Activated naive CD4-positive, alpha-beta T cell treated with anti-CD3 and anti-CD28 coated beads for 36 hours (primary cell): ENCODE data around the gene IFRD1. TPM values are rescaled to one million over a fixed set of nuclear protein-coding genes. Genes with fewer than 3 reads are reported as not detected.

Experiments used
- CTCF ChIA-PET: fragments of 350-600 bp; sonication (Branson Sonifier 250); formaldehyde crosslinking; loops from one replicate; lab custom pipeline; 2021; ENCODE audit warnings: antibody characterized with exemption; lab: Charles Lee
- DNase-seq: peaks from one replicate; pipeline ENCODE4 v3.0.0-alpha.2; 2020
- H3K27ac Mint-ChIP-seq: one replicate; pipeline ENCODE4 v1.8.0; 2021; ENCODE audit warnings: mild to moderate bottlenecking, mixed read lengths
- H3K27me3 Mint-ChIP-seq: one replicate; pipeline ENCODE4 v1.8.0; 2021; ENCODE audit warnings: low read depth, mixed read lengths
- H3K36me3 Mint-ChIP-seq: one replicate; pipeline ENCODE4 v1.8.0; 2021; ENCODE audit warnings: low read depth, mixed read lengths
- H3K4me1 Mint-ChIP-seq: one replicate; pipeline ENCODE4 v1.8.0; 2021; ENCODE audit warnings: low read depth, mixed read lengths
- H3K4me3 Mint-ChIP-seq: one replicate; pipeline ENCODE4 v1.8.0; 2021; ENCODE audit warnings: mild to moderate bottlenecking, moderate library complexity, mixed read lengths
- H3K9me3 Mint-ChIP-seq: one replicate; pipeline ENCODE4 v1.8.0; 2021; ENCODE audit warnings: mixed read lengths
- intact Hi-C: fragments of 100-400 bp; cut with micrococcal nuclease; formaldehyde crosslinking; loops from one replicate; pipeline ENCODE4 v1.15.1; 2023
- total RNA-seq, 2 experiments: library from RNA; stranded (reverse); gene quantifications; one replicate each; pipeline ENCODE4 v1.2.3, GENCODE V29; 2021

IFRD1 gene
- total RNA-seq, 2 experiments from 2014 or later: 47.3 to 50.5 TPM

- peak; percentile 23 for DNase-seq
- intact Hi-C loops: loop anchor here (1.0 kb wide), 1 partner anchor 28 kb away; the partner anchor contains the start of gene IFRD1
- Mint-ChIP-seq H3K27me3 (peaks cover 2% of the 10 kb centered on the region), H3K9me3 (peaks cover 4% of the 10 kb centered on the region), H3K4me1 (peaks cover 23% of the 10 kb centered on the region), H3K27ac (peak overlapping the region; percentile 13), H3K36me3 (no peaks in the 10 kb centered on the region), H3K4me3 (no peak overlapping the region)
- CTCF ChIA-PET: interaction anchor here (1.1 kb wide), 1 partner anchor 9 kb away, joined by 3 read pairs; no protein-coding TSS in a partner anchor
Measured at GRCh38 chr7:112421666-112422486, 28.4 kb upstream of the IFRD1 start.

GRCh38 chr7:112422842-112423496, 27.3 kb upstream of the IFRD1 start:
- peak; percentile 67 for DNase-seq

GRCh38 chr7:112423987-112424386, 26.3 kb upstream of the IFRD1 start:
- Mint-ChIP-seq H3K9me3 (no peaks in the 10 kb centered on the region), H3K27ac (no peak overlapping the region), H3K27me3 (no peaks in the 10 kb centered on the region), H3K4me1 (peaks cover 23% of the 10 kb centered on the region), H3K4me3 (no peak overlapping the region), H3K36me3 (no peaks in the 10 kb centered on the region)
- no peak for DNase-seq
- intact Hi-C loops: no loop called here
- CTCF ChIA-PET: interaction anchor here (0.7 kb wide), 1 partner anchor 202 kb away, joined by 3 read pairs; no protein-coding TSS in a partner anchor

More at GRCh38 chr7:112422842-112423496, 27.3 kb upstream of the IFRD1 start:
- Mint-ChIP-seq H3K9me3 (peaks cover 2% of the 10 kb centered on the region), H3K4me3 (no peak overlapping the region), H3K36me3 (no peaks in the 10 kb centered on the region), H3K4me1 (peaks cover 23% of the 10 kb centered on the region), H3K27me3 (no peaks in the 10 kb centered on the region), H3K27ac (no peak overlapping the region)
- CTCF ChIA-PET: no interaction called here
- intact Hi-C loops: loop anchor here (1.0 kb wide), 1 partner anchor 27 kb away; the partner anchor contains the start of gene IFRD1

DNA sequence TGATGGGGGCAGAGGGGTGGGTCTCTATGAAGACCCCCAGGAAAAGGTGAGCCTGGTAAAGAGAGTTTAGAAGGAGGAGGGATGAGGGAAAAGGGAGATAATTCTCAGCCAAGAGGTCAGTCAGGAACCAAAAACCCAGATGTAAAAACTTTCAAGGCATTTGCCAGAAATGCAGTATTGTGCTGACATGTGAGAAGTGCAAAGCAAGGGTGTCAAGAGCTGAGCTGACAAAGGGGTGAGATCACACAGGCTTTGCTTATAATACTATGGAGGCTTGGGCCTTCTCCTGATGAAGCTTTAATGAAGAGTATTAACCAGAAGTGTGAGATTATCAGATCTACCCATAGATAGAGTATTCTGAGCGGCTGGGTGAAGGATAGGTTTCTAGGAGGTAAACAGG, 22.3 kb upstream of the IFRD1 start:
- CTCF ChIA-PET: no interaction called here
- Mint-ChIP-seq H3K9me3 (no peaks in the 10 kb centered on the region), H3K4me1 (peaks cover 8% of the 10 kb centered on the region), H3K36me3 (no peaks in the 10 kb centered on the region), H3K4me3 (no peak overlapping the region), H3K27ac (no peak overlapping the region), H3K27me3 (no peaks in the 10 kb centered on the region)
- intact Hi-C loops: no loop called here
- DNase-seq: no peak

- H3K36me3 Mint-ChIP-seq: no peaks in the 10 kb centered on the region
- DNase-seq: no peak
- intact Hi-C loops: no loop called here
- no peak overlapping the region for H3K27ac Mint-ChIP-seq
- no peaks in the 10 kb centered on the region for H3K9me3 Mint-ChIP-seq
- no peak overlapping the region for H3K4me3 Mint-ChIP-seq
- no peaks in the 10 kb centered on the region for H3K27me3 Mint-ChIP-seq
- CTCF ChIA-PET: no interaction called here
- peaks cover under 1% of the 10 kb centered on the region for H3K4me1 Mint-ChIP-seq
Measured at GRCh38 chr7:112428715-112429114, 21.5 kb upstream of the IFRD1 start.

- intact Hi-C loops: no loop called here
- H3K9me3 Mint-ChIP-seq: no peaks in the 10 kb centered on the region
- H3K27me3 Mint-ChIP-seq: no peaks in the 10 kb centered on the region
- no peak overlapping the region for H3K27ac Mint-ChIP-seq
- H3K4me3 Mint-ChIP-seq: no peak overlapping the region
- H3K36me3 Mint-ChIP-seq: no peaks in the 10 kb centered on the region
- DNase-seq: no peak
- CTCF ChIA-PET: interaction anchor here (1.0 kb wide), 1 partner anchor 9 kb away, joined by 3 read pairs; no protein-coding TSS in a partner anchor
- H3K4me1 Mint-ChIP-seq: no peaks in the 10 kb centered on the region
Measured at GRCh38 chr7:112430649-112431048, 19.6 kb upstream of the IFRD1 start.

GRCh38 chr7:112431803-112432202, 18.5 kb upstream of the IFRD1 start:
- no peaks in the 10 kb centered on the region for H3K9me3 Mint-ChIP-seq
- no peaks in the 10 kb centered on the region for H3K27me3 Mint-ChIP-seq
- no peak overlapping the region for H3K27ac Mint-ChIP-seq
- no peak overlapping the region for H3K4me3 Mint-ChIP-seq
- DNase-seq: no peak
- CTCF ChIA-PET: no interaction called here
- no peaks in the 10 kb centered on the region for H3K36me3 Mint-ChIP-seq
- intact Hi-C loops: no loop called here
- no peaks in the 10 kb centered on the region for H3K4me1 Mint-ChIP-seq

DNA sequence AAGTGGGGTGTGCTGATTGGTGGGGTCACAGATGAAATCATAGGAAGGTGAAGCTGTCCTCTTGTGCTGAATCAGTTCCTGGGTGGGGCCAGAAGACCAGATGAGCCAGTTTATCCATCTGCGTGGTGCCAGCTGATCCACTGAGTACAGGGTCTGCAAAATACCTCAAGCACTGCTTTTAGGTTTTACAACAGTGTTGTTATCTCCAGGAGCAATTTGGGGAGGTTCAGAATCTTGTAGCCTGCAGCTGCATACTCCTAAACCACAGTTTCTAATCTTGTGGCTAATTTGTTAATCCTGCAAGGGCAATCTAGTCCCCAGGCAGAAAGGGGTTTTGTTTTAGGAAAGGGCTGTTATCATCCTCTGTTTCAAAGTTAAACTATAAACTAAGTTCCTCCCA, 17.0 kb upstream of the IFRD1 start:
- no peaks in the 10 kb centered on the region for H3K9me3 Mint-ChIP-seq
- H3K36me3 Mint-ChIP-seq: no peaks in the 10 kb centered on the region
- H3K27ac Mint-ChIP-seq: no peak overlapping the region
- no peaks in the 10 kb centered on the region for H3K27me3 Mint-ChIP-seq
- H3K4me1 Mint-ChIP-seq: no peaks in the 10 kb centered on the region
- no peak for DNase-seq
- intact Hi-C loops: no loop called here
- CTCF ChIA-PET: no interaction called here
- H3K4me3 Mint-ChIP-seq: no peak overlapping the region

DNA sequence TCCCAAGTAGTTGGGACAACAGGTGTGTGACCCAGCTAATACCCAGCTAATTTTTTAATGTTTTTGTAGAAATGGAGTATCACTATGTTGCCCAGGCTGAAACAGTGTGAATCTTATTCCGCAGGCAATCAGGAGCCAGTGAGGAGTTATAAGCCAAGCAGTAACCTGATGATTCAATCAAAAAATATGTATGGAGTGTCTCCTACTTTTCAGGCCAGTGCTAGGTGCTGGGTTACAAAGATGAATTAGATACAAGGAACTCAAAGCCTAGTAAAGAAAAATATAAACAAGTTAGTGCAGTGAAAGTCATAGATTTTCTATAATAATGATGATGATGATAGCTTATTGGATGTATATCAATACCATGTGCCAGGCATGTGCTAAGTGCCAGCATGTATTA, 13.2 kb upstream of the IFRD1 start:
- Mint-ChIP-seq H3K27me3 (peaks cover 2% of the 10 kb centered on the region), H3K36me3 (no peaks in the 10 kb centered on the region), H3K27ac (no peak overlapping the region), H3K4me1 (no peaks in the 10 kb centered on the region), H3K4me3 (no peak overlapping the region), H3K9me3 (no peaks in the 10 kb centered on the region)
- CTCF ChIA-PET: no interaction called here
- intact Hi-C loops: no loop called here
- DNase-seq: no peak

- intact Hi-C loops: no loop called here
- no peaks in the 10 kb centered on the region for H3K9me3 Mint-ChIP-seq
- H3K4me1 Mint-ChIP-seq: no peaks in the 10 kb centered on the region
- no peak overlapping the region for H3K4me3 Mint-ChIP-seq
- H3K27ac Mint-ChIP-seq: no peak overlapping the region
- DNase-seq: no peak
- CTCF ChIA-PET: no interaction called here
- H3K27me3 Mint-ChIP-seq: peaks cover 2% of the 10 kb centered on the region
- no peaks in the 10 kb centered on the region for H3K36me3 Mint-ChIP-seq
Measured at GRCh38 chr7:112439476-112439875, 10.8 kb upstream of the IFRD1 start.

- Mint-ChIP-seq H3K9me3 (no peaks in the 10 kb centered on the region), H3K27me3 (peaks cover 2% of the 10 kb centered on the region), H3K27ac (no peak overlapping the region), H3K4me3 (no peak overlapping the region), H3K36me3 (no peaks in the 10 kb centered on the region), H3K4me1 (no peaks in the 10 kb centered on the region)
- CTCF ChIA-PET: no interaction called here
- intact Hi-C loops: no loop called here
- DNase-seq: no peak
Measured at GRCh38 chr7:112442210-112442609, 8.1 kb upstream of the IFRD1 start.

- no peak for DNase-seq
- H3K36me3 Mint-ChIP-seq: no peaks in the 10 kb centered on the region
- intact Hi-C loops: no loop called here
- H3K4me1 Mint-ChIP-seq: peaks cover 14% of the 10 kb centered on the region
- no peaks in the 10 kb centered on the region for H3K27me3 Mint-ChIP-seq
- CTCF ChIA-PET: no interaction called here
- no peaks in the 10 kb centered on the region for H3K9me3 Mint-ChIP-seq
- H3K27ac Mint-ChIP-seq: no peak overlapping the region
- no peak overlapping the region for H3K4me3 Mint-ChIP-seq
Measured at GRCh38 chr7:112444505-112444904, 5.8 kb upstream of the IFRD1 start.
